MM.1S (cell line): ENCODE measurements around the gene SPOCD1.

Experiments used
- DNase-seq: peaks from one replicate; pipeline ENCODE4 v3.0.0-alpha.2; 2015
- H2AFZ ChIP-seq: fragments of 300-600 bp; sonication (generic); 2 replicates; pipeline ENCODE4 v1.6.0; 2016; ENCODE audit warnings: antibody characterized with exemption, low read length
- H3F3A ChIP-seq: fragments of 300-600 bp; sonication (generic); 2 replicates; pipeline ENCODE4 v1.6.1; 2016; ENCODE audit warnings: mild to moderate bottlenecking, antibody characterized with exemption, low read length, moderate library complexity, mixed read lengths; ENCODE audit not compliant: insufficient read depth
- H3K27ac ChIP-seq: fragments of 300-600 bp; sonication (generic); 2 replicates; pipeline ENCODE4 v1.5.1; 2016; ENCODE audit warnings: mild to moderate bottlenecking, low read length
- H3K27me3 ChIP-seq: fragments of 300-600 bp; sonication (generic); replicated peaks from 2 replicates; pipeline ENCODE4 v1.6.0; 2016; ENCODE audit warnings: low read length; ENCODE audit not compliant: insufficient read depth
- H3K36me3 ChIP-seq: fragments of 300-600 bp; sonication (generic); replicated peaks from 2 replicates; pipeline ENCODE4 v1.6.1; 2016; ENCODE audit warnings: mild to moderate bottlenecking, low read length, mixed read lengths; ENCODE audit not compliant: insufficient read depth
- H3K4me1 ChIP-seq: fragments of 300-600 bp; sonication (generic); 2 replicates; pipeline ENCODE4 v1.6.1; 2016; ENCODE audit warnings: low read length, mixed read lengths
- H3K4me2 ChIP-seq: fragments of 300-600 bp; sonication (generic); 2 replicates; pipeline ENCODE4 v1.6.0; 2016; ENCODE audit warnings: low read depth, low read length
- H3K4me3 ChIP-seq: fragments of 300-600 bp; sonication (generic); 2 replicates; pipeline ENCODE4 v1.5.1; 2016; ENCODE audit warnings: low read length, mixed read lengths
- H3K79me2 ChIP-seq: fragments of 300-600 bp; sonication (generic); 2 replicates; pipeline ENCODE4 v1.6.1; 2016; ENCODE audit warnings: mixed run types, low read length, mixed read lengths
- H3K9ac ChIP-seq: fragments of 300-600 bp; sonication (generic); 2 replicates; pipeline ENCODE4 v1.6.1; 2016; ENCODE audit warnings: low read length, mixed read lengths
- H3K9me2 ChIP-seq: fragments of 300-600 bp; sonication (generic); replicated peaks from 2 replicates; pipeline ENCODE4 v1.6.1; 2016; ENCODE audit warnings: mild to moderate bottlenecking, low read length, mixed read lengths; ENCODE audit not compliant: insufficient read depth
- H3K9me3 ChIP-seq: fragments of 300-600 bp; sonication (generic); replicated peaks from 2 replicates; pipeline ENCODE4 v1.6.1; 2016; ENCODE audit warnings: mild to moderate bottlenecking, low read length, mixed read lengths; ENCODE audit not compliant: insufficient read depth
- H4K20me1 ChIP-seq: fragments of 300-600 bp; sonication (generic); 2 replicates; pipeline ENCODE4 v1.6.1; 2016; ENCODE audit warnings: mild to moderate bottlenecking, low read length, moderate library complexity, mixed read lengths; ENCODE audit not compliant: insufficient read depth
- CTCF ChIP-seq: fragments of 300-600 bp; sonication (generic); IDR thresholded peaks from 2 replicates; pipeline ENCODE4 v1.5.1; 2016; ENCODE audit warnings: antibody characterized with exemption, low read length, mixed read lengths
- EZH2 ChIP-seq: fragments of 300-600 bp; sonication (generic); optimal IDR thresholded peaks from 2 replicates; pipeline ENCODE3; 2017; ENCODE audit warnings: low read depth, mild to moderate bottlenecking, antibody characterized with exemption, low read length, mixed read lengths
- EZH2phosphoT487 ChIP-seq: fragments of 300-600 bp; sonication (generic); IDR thresholded peaks from 2 replicates; pipeline ENCODE4 v1.6.1; 2018; ENCODE audit warnings: antibody characterized with exemption, low read length

Gene SPOCD1

GRCh38 chr1:31744165-31744888, 71.5 kb downstream of the SPOCD1 start:
- Histone ChIP-seq H4K20me1 (no peaks in the 10 kb centered on the region), H3K4me3 (peak overlapping the region; percentile 26), H3K4me1 (peaks cover 24% of the 10 kb centered on the region)

GRCh38 chr1:31742462-31743212, 73.2 kb downstream of the SPOCD1 start:
- H3K4me3 ChIP-seq, result no peak overlapping the region
- peaks cover 10% of the 10 kb centered on the region for H3F3A ChIP-seq
- H3K27me3 ChIP-seq, result no peaks in the 10 kb centered on the region
- no peaks in the 10 kb centered on the region for H3K9me3 ChIP-seq
- no peak for TF ChIP-seq EZH2
- TF ChIP-seq CTCF, result no peak
- no peak for TF ChIP-seq EZH2phosphoT487
- no peaks in the 10 kb centered on the region for H3K79me2 ChIP-seq
- H3K36me3 ChIP-seq, result no peaks in the 10 kb centered on the region
- no peak overlapping the region for H3K27ac ChIP-seq
- H4K20me1 ChIP-seq, result no peaks in the 10 kb centered on the region
- H3K9ac ChIP-seq, result no peak overlapping the region
- H2AFZ ChIP-seq, result no peak overlapping the region
- DNase-seq, result no peak
- no peaks in the 10 kb centered on the region for H3K9me2 ChIP-seq
- H3K4me1 ChIP-seq, result peaks cover 24% of the 10 kb centered on the region
- H3K4me2 ChIP-seq, result no peak overlapping the region

More at GRCh38 chr1:31744165-31744888, 71.5 kb downstream of the SPOCD1 start:
- peak overlapping the region; percentile 55 for H3K4me2 ChIP-seq
- no peaks in the 10 kb centered on the region for H3K9me3 ChIP-seq
- TF ChIP-seq EZH2, result no peak
- no peak for TF ChIP-seq EZH2phosphoT487
- no peak for TF ChIP-seq CTCF
- peak overlapping the region; percentile 36; the same call in 1 of the 2 replicates for H3K9ac ChIP-seq
- no peaks in the 10 kb centered on the region for H3K27me3 ChIP-seq
- H3K79me2 ChIP-seq, result no peaks in the 10 kb centered on the region
- peak; percentile 95 for DNase-seq
- H3K9me2 ChIP-seq, result no peaks in the 10 kb centered on the region
- peaks cover 10% of the 10 kb centered on the region for H3F3A ChIP-seq
- peak overlapping the region; percentile 16 for H2AFZ ChIP-seq
- peak overlapping the region; percentile 82 for H3K27ac ChIP-seq
- no peaks in the 10 kb centered on the region for H3K36me3 ChIP-seq
